Lower leg skin (tissue), 3 donors: Measurements from ENCODE around the gene MMADHC.
A peak's percentile ranks its signal among the peaks of the same experiment; 100 is the strongest.

Source experiments
- CTCF ChIP-seq, 3 donors: fragments of 450-650 bp; IDR thresholded peaks; one replicate each; pipeline ENCODE4 v1.5.1; 2016; ENCODE audit warnings: antibody characterized with exemption in 3 of 3, mild to moderate bottlenecking in 3 of 3, moderate library complexity in 2 of 3
- POLR2A ChIP-seq, 2 donors: fragments of 450-650 bp; IDR thresholded peaks; one replicate each; pipeline ENCODE4 v1.6.1; 2016 to 2017; ENCODE audit warnings: antibody characterized with exemption in 2 of 2, mild to moderate bottlenecking in 1 of 2, moderate library complexity in 1 of 2

- TF ChIP-seq CTCF (IDR thresholded peaks at IDR 0.05): no peak
- peak in 1 of 2 donors; percentile 55 for TF ChIP-seq POLR2A (IDR thresholded peaks at IDR 0.05)
Observed at GRCh38 chr2:149587220-149587949, at the start of gene MMADHC.
